ENCODE data around the gene KRTAP10-4. TPM values are rescaled to one million over a fixed set of nuclear protein-coding genes. Genes with fewer than 3 reads are reported as not detected.

Gene KRTAP10-4
- total and polyA plus RNA-seq, 10 of the 15 experiments (the other 5 are each of a cell fraction or from before 2014, with no cell fraction given): not detected

DNA sequence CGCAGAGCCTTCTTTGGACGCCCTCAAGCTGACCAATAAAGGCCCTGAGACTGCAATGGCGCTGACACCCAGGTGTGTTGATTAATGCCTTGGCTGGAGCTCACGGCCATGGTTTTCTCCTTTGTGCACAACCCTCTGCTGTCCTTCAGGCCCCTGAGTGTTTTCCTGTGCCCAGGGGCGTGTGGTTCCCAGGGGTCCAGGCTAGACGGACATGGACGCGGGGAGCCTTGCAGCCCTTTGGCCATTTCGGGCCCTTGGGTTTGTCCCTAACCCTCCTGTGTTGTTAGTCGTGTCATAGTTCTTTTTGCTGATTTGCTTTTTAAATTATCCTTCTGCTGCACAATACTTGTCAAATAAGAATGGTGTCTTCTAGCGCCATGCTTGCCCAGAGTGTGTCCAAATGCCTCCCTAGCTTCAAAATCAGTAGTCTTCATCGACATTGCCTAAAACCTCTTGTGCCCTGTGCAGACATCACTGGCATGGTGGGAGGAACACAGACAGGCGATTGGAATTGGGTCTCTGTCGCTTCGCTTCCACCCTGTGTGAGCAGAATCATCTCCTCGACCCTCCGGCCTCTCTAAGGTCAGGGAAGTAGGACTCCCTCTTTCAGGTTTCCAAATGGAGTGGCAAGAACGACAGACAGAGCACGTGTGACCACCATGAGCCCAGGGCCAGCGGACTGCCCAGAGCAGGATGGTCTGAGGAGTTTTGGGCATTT, 1.9 kb downstream of the KRTAP10-4 start (continued):
- TF ChIP-seq IKZF2 (IDR thresholded peaks at IDR 0.05) (no peak), NFYA (IDR thresholded peaks at IDR 0.05; ENCODE audit: borderline replicate concordance, low read depth, low read length) (no peak), RAD21 (IDR thresholded peaks at IDR 0.05; ENCODE audit: insufficient read depth, low read depth, low read length) (no peak)

DNA sequence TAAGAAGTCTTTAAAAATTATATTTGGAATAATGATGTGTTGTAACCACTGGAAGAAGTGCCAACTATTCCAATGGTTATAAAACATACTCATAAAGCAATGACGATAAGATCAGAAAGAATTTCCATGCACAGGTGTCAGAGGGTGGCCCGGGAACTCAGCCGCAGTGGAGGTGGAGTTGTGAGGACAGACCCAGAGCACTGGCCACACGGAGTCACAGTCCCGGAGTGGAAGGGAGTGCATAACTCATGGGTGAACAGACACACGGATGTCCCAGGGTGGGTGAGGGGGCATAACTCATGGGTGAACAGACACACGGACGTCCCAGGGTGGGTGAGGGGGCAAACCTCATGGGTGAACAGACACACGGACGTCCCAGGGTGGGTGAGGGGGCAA, 2.5 kb downstream of the KRTAP10-4 start:
- intact Hi-C loops (cut with micrococcal nuclease; ENCODE audit: unreplicated experiment): no loop called here
- Histone ChIP-seq H3K36me3 (ENCODE audit: control insufficient read depth in 2 of 2, insufficient read depth in 2 of 2, low read length in 1 of 2) (no peaks in the 10 kb centered on the region), H3K9ac (ENCODE audit: control insufficient read depth, insufficient read depth, low read length) (no peak overlapping the region), H3K27ac (ENCODE audit: control insufficient read depth, insufficient read depth) (no peak overlapping the region), H4K20me1 (ENCODE audit: control insufficient read depth, insufficient read depth) (no peaks in the 10 kb centered on the region), H3K27me3 (replicated peaks in 1 of 2; ENCODE audit: control insufficient read depth in 2 of 2, insufficient read depth in 2 of 2, low read length in 1 of 2) (no peaks in the 10 kb centered on the region), H3K9me3 (replicated peaks; ENCODE audit: control insufficient read depth, insufficient read depth, low read length) (peaks cover 3% of the 10 kb centered on the region; the same call in 2 of the 3 replicates), H3K4me2 (ENCODE audit: control insufficient read depth, insufficient read depth) (no peak overlapping the region), H3K4me1 (ENCODE audit: control insufficient read depth, insufficient read depth, low read length) (no peaks in the 10 kb centered on the region), H3K79me2 (ENCODE audit: control insufficient read depth, insufficient read depth, low read length) (no peaks in the 10 kb centered on the region), H3K4me3 (no peak overlapping the region), H2AFZ (ENCODE audit: control insufficient read depth, low read depth, low read length) (no peak overlapping the region)
- ChIA-PET SMC1A (ENCODE audit: uncharacterized antibody, unreplicated experiment) (no interaction called here), POLR2A (no interaction called here), RAD21 (ENCODE audit: unreplicated experiment) (no interaction called here), CTCF (no interaction called here)
- no TSS peak for BruUV-seq (replicated peaks)
- in situ Hi-C loops (cut with MboI): no loop called here
- no peak for ATAC-seq
- no peak for FAIRE-seq
- WGBS (ENCODE audit: insufficient coverage, insufficient replicate concordance, low lambda C conversion rate, missing lambda C conversion rate): 51% methylated on average over 10 of the region's 10 CpGs
- TF ChIP-seq KAT2A (conservative IDR thresholded peaks at IDR 0.05; ENCODE audit: control insufficient read depth, low read depth, low read length) (no peak), SMARCA5 (IDR thresholded peaks at IDR 0.05) (no peak), IRF4 (IDR thresholded peaks at IDR 0.05; ENCODE audit: low read depth, low read length) (no peak), TCF7 (IDR thresholded peaks at IDR 0.05; ENCODE audit: borderline replicate concordance) (no peak), CHD1 (IDR thresholded peaks at IDR 0.05; ENCODE audit: low read depth, low read length) (no peak), CREM (IDR thresholded peaks at IDR 0.05; ENCODE audit: low read depth) (no peak), ESRRA (IDR thresholded peaks at IDR 0.05; ENCODE audit: low read length) (no peak)
- TF ChIP-seq, protein P1, sequence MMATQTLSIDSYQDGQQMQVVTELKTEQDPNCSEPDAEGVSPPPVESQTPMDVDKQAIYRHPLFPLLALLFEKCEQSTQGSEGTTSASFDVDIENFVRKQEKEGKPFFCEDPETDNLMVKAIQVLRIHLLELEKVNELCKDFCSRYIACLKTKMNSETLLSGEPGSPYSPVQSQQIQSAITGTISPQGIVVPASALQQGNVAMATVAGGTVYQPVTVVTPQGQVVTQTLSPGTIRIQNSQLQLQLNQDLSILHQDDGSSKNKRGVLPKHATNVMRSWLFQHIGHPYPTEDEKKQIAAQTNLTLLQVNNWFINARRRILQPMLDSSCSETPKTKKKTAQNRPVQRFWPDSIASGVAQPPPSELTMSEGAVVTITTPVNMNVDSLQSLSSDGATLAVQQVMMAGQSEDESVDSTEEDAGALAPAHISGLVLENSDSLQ (IDR thresholded peaks at IDR 0.05): no peak
- TF ChIP-seq, protein P2, sequence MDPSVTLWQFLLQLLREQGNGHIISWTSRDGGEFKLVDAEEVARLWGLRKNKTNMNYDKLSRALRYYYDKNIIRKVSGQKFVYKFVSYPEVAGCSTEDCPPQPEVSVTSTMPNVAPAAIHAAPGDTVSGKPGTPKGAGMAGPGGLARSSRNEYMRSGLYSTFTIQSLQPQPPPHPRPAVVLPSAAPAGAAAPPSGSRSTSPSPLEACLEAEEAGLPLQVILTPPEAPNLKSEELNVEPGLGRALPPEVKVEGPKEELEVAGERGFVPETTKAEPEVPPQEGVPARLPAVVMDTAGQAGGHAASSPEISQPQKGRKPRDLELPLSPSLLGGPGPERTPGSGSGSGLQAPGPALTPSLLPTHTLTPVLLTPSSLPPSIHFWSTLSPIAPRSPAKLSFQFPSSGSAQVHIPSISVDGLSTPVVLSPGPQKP (IDR thresholded peaks at IDR 0.05; ENCODE audit: low read depth, low read length): no peak
- DNase-seq (ENCODE audit: low read depth, low spot score): no peak

Data from GM12878 (cell line).